Measurements from ENCODE around the gene PGLYRP4. TPM values are rescaled to one million over a fixed set of nuclear protein-coding genes. Genes with fewer than 3 reads are reported as not detected.
A peak's percentile ranks its signal among the peaks of the same experiment; 100 is the strongest.
"Not testable (repeated sequence)": the region's sequence is repeated elsewhere in the genome, so short reads cannot be mapped to it uniquely, and the experiment has no call there.

Gene PGLYRP4
- total RNA-seq, 1 donor from 2014 or later, result not detected

- ATAC-seq (no peak), DNase-seq (no peak)
- intact Hi-C loops (cut with micrococcal nuclease), result no loop called here
These were observed 10.6 kb upstream of the PGLYRP4 start for GRCh38 chr1:153359241-153359640.

- intact Hi-C loops (cut with micrococcal nuclease), result no loop called here
- ATAC-seq (no peak), DNase-seq (no peak)
These were observed 10.0 kb upstream of the PGLYRP4 start for GRCh38 chr1:153358691-153358975.

GRCh38 chr1:153357853-153358690 is 9.4 kb upstream of the PGLYRP4 start, which contains the start of gene S100A9:
TSS of gene S100A9 (plus strand) at chr1:153357854. CDS start at chr1:153358284, 430 bp downstream.
- DNase-seq (no peak), ATAC-seq (no peak)
- intact Hi-C loops (cut with micrococcal nuclease), result no loop called here

- peak; percentile 74 for DNase-seq
- ATAC-seq, result peak; percentile 73
- intact Hi-C loops (cut with micrococcal nuclease), result no loop called here
These were observed 8.6 kb upstream of the PGLYRP4 start for GRCh38 chr1:153357076-153357852.

GRCh38 chr1:153356392-153357075 is 7.9 kb upstream of the PGLYRP4 start:
- DNase-seq (no peak), ATAC-seq (no peak)
- intact Hi-C loops (cut with micrococcal nuclease), result no loop called here

GRCh38 chr1:153355445-153356071 is 6.9 kb upstream of the PGLYRP4 start:
- intact Hi-C loops (cut with micrococcal nuclease), result no loop called here
- peak; percentile 65 for DNase-seq
- ATAC-seq, result peak; percentile 65

GRCh38 chr1:153354515-153355193 is 6.0 kb upstream of the PGLYRP4 start:
- ATAC-seq (no peak), DNase-seq (no peak)
- intact Hi-C loops (cut with micrococcal nuclease), result no loop called here

- ATAC-seq, result peak; percentile 25
- intact Hi-C loops (cut with micrococcal nuclease), result loop anchor here (2.0 kb wide), 1 partner anchor 141 kb away; no protein-coding TSS in a partner anchor
- no peak for DNase-seq
These were observed 4.7 kb upstream of the PGLYRP4 start for GRCh38 chr1:153353226-153353947.

GRCh38 chr1:153352523-153352922 is 3.9 kb upstream of the PGLYRP4 start:
- intact Hi-C loops (cut with micrococcal nuclease), result loop anchor here (2.0 kb wide), 1 partner anchor 142 kb away; no protein-coding TSS in a partner anchor
- ATAC-seq (peak; percentile 84), DNase-seq (peak; percentile 75)

- no peak for ATAC-seq
- intact Hi-C loops (cut with micrococcal nuclease), result no loop called here
- no peak for DNase-seq
These were observed 1.8 kb upstream of the PGLYRP4 start for GRCh38 chr1:153350321-153350957.

GRCh38 chr1:153349363-153350320 is 1.0 kb upstream of the PGLYRP4 start:
- no peak for ATAC-seq
- intact Hi-C loops (cut with micrococcal nuclease), result no loop called here
- DNase-seq, result no peak

GRCh38 chr1:153347856-153348255 is 785 bp downstream of the PGLYRP4 start:
- intact Hi-C loops (cut with micrococcal nuclease), result no loop called here
- DNase-seq, result no peak
- ATAC-seq, result no peak

- ATAC-seq; intact Hi-C loops (cut with micrococcal nuclease); DNase-seq: not testable (repeated sequence)
These were observed 1.6 kb downstream of the PGLYRP4 start for GRCh38 chr1:153347049-153347448.

GRCh38 chr1:153346077-153346723 is 2.4 kb downstream of the PGLYRP4 start:
- DNase-seq (no peak), ATAC-seq (no peak)
- intact Hi-C loops (cut with micrococcal nuclease), result no loop called here

- intact Hi-C loops (cut with micrococcal nuclease), result no loop called here
- no peak for ATAC-seq
- no peak for DNase-seq
These were observed 3.2 kb downstream of the PGLYRP4 start for GRCh38 chr1:153345187-153346076.
